Amygdala (tissue), 56 donors: ENCODE measurements around the gene TNPO2.
"Not testable (repeated sequence)": the region's sequence is repeated elsewhere in the genome, so short reads cannot be mapped to it uniquely, and the experiment has no call there.

ENCODE experiments used
- DNase-seq, 56 donors: peaks; one replicate each; lab custom pipeline; 2025; lab: John Stamatoyannopoulos, UW

TNPO2 gene

GRCh38 chr19:12745166-12745897 lies 21.6 kb upstream of the TNPO2 start:
- DNase-seq = no peak

DNA sequence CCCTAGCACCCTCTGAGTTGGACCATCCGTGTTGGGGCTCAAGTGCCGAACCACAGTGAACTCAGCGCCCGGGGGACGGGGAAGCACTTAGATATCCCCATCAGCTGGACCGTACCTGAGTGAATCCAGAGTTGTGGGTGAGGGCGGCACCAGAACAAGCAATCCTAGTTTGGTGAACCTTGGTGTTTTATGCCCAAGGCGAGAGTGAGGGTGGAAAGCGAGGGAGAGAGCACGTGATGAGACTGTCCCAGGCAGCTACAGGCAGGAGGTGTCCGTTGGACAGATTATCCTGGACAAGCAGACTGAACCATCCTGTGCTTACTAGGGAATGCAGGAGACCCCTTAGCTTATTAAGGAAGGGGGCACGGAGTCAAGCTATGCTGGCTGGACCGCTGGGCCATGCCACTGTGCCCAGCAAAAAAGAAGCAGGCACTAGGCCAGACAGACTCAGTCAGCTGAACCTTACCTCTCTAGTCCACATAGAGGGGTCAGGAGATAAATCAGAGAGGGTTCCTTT lies 14.2 kb upstream of the TNPO2 start:
- DNase-seq = no peak

DNA sequence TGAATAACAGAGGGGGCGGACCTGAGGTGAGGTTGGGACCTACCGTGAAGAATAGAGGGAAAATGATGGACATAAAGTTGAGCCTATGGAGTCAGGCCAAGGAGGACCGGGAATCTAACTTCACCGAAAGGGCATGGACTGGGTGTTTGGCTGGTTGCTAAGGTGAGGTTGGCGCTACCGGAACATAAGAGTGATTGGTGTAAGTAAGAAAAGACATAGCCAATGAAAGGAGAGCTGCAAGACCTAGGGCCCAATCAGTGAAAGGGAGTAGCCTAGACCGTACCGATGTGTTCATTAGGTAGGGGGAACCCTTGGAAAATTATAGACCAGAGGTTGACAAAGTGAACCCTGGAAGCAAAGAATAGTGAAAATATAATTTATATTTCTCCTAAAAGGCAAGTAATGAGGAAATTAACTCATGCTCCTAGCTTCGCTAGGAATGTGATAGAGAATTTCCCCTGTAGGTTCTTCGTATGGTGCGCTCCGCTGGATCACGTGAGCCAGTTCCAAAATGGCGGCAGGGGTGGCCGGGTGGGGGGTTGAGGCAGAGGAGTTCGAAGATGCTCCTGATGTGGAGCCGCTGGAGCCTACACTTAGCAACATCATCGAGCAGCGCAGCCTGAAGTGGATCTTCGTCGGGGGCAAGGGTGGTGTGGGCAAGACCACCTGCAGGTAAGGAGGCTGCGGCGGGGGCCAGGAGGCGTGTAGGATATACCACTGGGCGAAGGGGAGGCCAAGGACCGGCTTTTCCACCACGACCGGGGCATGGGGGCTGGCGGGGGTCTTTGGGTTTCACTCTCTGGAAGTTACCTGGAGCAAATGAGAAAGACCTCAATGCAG lies 13.5 kb upstream of the TNPO2 start, which contains the start of gene GET3:
Gene GET3, plus strand, starts transcription at position 503 of the 840 bp plus-strand sequence. Its CDS starts 9 bp downstream, at position 512.
- peak in 55 of 56 donors; percentile 31 to 98 (median 86) for DNase-seq

DNA sequence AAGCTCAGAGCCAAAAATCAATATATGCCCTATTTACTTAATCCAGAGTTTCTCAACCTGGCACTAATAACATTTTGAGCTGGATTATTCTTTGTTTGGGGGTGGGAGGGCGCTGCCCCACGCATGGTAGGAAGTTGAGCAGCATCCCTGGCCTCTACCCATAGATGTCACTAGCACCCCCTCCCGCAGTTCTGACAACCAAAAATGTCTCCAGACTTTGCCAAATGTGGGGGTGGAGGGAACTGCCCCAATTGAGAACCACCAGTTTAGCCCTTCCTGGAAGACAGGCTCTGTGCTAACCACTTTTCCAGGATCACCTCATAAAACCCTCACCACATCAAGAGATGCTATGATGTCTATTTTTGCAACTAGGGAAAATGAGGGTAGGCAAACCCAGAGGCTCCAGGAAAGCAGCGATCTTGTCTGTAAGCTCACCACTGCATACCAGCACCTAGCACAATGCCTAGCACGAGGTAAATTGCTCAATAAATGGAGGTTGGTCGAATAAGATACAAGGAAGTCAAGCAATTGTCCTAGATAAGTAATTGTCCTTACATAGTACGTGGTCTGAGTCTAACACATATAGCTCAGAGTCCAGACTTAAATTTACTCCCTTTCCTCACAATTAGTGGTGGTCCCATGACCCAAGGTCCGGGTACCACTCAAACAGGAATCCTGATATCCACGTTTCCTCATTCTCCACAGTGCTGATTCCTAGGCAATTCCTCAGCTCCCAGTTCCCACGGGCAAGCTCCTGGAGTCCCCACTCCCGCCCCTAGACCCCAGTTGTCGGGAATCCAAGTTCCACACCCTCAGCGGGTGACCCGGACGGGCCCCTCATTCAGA lies 9.9 kb upstream of the TNPO2 start:
- peak in 3 of 56 donors; percentile 1 to 19 (median 5) for DNase-seq

DNA sequence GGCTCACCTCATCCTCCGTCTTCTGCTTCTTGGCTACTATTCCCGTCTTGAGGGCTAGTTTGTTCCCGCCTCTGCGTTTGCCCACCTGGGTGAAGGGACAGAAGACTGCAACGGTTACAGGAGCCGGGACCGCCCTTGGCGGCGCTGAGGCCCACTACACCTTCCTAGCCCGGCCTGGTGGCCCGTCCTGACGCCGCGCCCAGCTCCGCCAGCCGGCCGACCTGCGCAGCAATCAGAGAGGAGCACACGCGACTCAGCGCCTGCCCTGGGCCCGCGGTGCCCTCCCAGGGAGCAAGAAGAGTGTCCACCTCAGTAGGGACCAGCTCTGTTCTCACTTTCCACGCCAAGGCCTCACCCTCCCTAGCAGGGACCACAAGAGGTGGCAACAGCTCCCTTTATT lies 7.6 kb upstream of the TNPO2 start:
- DNase-seq = no peak

DNA sequence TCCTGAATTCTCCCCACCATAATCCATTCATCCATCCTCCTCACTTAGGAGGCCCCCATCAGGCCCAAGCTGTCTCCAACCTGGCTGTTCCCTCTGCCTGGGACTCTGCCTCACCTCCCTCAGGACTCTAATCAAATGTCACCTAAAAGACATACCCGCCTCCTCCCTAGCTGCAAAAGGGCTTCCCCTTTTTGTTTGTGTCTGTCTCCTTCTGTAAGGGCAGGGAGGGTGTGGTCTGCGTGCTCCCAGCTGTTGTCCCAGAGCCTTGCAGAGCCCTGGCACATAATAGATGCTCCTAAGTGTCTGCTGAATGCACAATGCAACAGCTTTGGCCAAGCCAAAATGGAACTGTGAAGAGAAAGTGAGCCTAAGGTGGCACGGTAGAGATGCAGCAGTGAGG lies 6.3 kb upstream of the TNPO2 start:
- DNase-seq = no peak

DNA sequence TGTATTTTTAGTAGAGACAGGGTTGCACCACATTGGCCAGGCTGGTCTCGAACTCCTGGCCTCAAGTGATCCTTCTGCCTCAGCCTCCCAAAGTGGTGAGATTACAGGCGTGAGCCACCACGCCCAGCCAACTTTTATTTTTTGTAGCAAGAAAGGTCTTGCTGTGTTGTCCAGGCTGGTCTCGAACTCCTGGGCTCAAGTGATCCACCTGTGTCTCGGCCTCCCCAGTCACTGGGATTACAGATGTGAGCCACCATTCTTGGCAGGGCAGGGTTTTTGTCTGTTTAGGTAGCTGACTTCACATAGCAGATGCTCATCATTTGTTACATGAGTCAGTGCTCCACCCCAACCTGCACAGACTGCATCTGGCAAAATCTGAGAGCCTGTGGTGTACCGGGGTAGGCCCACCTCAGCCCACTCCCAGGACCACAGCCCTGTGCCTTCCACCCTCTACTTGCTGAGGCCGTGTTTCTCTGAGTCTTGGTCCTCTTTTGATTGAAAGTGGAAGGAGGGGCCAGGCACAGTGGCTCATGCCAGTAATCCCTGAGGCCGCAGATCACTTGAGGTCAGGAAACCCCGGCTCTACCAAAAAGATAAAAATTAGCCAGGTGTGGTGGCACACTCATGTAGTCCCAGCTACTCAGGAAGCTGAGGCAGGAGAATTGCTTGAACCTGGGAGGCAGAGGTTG lies 4.2 kb upstream of the TNPO2 start:
- no peak for DNase-seq

DNA sequence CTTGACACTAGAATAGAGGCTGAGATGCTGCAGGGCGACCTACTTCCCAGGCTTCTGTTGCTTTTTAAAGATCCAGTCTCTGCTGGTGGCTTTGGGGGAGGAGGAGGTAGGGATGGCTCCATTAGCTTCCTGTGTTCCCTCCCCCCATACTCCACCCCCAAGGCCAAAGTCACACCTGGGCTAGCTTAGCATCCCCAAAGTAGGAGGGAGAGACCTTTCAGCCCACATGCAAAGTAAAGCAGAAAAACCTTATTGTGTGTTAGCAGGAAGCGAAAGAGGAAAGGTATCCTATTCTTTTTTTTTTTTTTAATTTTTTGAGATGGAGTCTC lies 3.2 kb upstream of the TNPO2 start:
- DNase-seq = no peak

- not testable (repeated sequence) for DNase-seq
Observed at GRCh38 chr19:12725612-12726011, 1.9 kb upstream of the TNPO2 start.

- no peak for DNase-seq
Observed at GRCh38 chr19:12723381-12723640, 421 bp downstream of the TNPO2 start.

DNA sequence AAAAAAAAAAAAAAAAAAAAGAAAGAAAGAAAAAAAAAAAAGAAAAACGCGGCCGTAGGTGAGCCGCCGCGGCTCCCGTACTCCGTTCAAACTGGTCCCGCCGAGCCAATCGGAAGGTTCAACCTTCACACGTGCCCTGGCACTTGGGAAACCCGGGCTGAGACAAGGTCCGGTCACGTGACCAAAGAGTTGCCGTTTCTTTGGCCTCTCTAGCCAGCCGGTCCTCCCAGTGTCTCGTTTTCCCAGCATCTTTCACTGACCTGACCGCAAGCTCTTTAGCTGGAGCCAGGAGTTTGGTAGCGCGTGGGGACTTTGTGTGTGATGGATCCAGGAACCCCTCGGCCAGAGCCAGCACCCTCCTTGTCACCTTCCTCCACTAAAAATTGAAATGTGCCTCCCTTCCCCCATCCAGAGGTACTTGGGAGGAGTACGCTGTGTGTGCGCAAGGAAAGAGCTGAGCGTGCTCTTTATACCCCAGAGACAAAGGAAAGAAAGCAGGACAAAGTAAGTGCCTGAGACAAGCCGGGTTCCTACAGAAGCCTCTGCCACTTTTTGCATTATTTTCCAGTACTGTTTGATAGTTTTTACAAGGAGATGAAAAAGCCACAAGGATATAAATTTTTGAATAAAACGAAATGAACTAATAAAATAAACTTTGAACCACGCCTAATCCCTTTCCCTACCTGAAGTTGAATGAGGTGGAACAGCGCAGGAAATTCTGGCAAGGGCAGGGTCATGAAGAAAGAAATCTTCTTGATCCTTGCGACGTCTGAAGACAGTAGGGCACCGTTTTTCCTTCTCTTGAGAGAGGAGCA lies 959 bp downstream of the TNPO2 start:
- peak; percentile 27 to 99 (median 93) for DNase-seq

DNA sequence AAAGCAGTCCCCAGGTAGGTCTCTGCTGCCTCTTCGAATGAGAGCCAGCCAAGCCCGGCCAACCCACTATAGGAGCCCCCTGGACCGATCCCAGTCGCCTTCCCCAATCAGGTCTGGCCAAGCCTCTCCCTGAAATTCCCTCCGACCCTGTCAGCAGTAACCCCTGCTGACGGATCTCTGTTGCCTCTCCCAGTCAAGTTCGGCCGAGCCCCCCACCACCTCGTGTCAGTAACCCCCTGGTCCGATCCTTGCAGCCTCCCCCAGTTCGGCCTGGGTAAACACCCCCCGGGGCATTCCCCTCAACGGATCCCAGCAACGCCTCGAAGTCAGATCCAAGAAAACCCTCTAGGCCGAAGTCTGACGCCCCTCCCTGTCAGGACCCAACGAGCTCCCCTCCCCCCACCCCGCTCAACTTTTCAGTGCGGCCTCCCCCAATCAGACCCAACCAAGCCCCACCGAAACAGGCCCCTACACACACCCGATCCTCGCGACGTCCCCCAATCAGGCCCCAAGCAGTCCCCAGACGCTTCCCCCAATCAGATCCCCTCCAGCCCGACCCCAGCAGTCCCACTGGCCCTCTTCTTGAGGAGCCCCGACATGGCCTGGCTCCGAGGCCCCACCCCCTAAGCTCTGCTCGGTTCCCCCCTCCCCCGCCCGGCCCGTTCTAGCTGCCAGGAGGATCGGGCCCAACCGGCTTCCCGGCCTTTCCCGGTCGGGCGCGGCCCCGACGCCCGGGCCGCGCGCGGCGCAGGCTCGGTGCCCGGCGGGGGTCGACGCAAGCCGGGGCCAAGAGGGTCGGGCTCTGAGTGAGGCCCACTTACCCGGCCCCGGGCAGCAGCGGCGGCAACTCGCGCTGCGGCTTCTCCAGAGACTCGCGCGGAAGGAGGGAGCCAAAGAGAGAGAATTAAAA lies 1.8 kb downstream of the TNPO2 start:
- peak in 44 of 56 donors; percentile 17 to 75 (median 52) for DNase-seq

DNA sequence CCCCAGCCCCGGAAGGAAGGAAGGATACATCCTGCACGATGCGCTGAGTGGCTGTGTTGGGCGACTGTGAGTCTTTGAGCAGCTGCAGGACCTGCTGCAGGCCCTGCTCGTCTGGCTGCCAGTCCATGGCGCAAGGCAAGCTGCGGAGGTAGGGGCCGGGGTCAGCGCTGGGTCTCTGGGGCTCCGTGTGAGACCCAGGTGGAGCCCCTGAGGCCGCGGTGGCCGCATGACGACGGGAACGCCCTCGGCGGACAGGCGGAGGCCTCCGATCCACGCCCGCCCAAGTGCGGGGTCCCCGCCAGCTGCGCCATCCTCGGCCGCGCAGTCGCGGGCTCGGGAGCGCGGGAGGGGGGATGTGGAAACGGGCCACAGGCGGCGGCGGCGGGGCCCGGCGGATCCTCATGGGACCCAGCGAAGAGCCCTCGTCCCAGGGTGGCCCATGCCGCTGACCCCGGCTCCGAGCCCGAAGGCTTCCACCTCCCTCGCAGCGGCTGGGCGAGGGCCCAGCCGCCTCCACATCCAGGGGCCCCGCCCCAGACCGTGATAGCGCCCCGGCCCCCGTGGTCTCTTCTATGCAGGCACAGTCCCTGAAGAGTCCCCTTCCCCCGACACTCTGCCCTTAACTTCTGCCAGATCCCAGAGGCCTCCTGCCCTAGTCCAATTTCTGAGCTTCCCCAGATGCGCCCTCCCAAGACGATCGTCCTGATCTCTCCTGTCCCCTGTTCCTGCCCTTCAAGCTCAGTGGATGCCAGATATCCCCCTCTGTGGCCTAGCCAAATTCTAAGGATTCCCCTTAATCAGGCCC lies 2.7 kb downstream of the TNPO2 start:
- peak in 16 of 56 donors; percentile 2 to 52 (median 18) for DNase-seq

GRCh38 chr19:12720296-12720695 lies 3.4 kb downstream of the TNPO2 start:
- no peak for DNase-seq

DNA sequence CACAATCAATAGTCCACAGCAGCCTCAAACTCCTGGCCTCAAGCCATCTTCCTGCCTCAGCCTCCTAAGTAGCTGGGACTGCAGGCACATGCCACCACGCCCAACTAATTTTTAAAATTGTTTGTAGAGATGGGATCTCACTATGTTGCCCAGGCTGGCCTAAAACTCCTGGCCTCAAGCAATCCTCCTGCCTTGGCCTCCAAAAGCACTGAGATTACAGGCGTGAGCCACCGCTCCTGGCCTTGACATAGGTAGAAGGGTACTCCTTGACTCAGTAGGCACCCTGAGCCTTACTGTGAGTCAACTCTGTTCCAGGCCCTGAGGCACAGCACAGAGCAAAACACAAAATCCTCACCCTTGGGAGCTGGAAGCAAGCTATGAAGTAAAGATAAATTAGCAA lies 7.8 kb downstream of the TNPO2 start:
- DNase-seq = no peak

GRCh38 chr19:12715102-12715501 lies 8.6 kb downstream of the TNPO2 start:
- DNase-seq = no peak

DNA sequence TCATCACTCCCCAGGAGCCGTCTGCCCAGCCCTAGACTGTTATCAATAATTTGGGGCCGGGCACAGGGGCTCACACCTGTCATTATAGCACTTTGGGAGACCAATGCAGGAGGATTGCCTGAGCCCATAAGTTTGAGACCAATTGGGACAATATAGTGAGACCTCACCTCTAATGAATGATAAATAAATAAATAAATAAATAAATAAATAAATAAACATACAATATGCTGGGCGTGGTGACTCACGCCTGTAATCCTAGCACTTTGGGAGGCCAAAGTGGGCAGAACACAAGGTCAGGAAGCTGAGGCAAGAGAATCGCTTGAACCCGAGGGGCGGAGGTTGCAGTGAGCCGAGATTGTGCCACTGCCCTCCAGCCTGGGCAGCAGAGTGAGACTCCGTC lies 10.4 kb downstream of the TNPO2 start:
- DNase-seq = not testable (repeated sequence)
